ENCODE data around the gene AIP. TPM values are rescaled to one million over a fixed set of nuclear protein-coding genes. Genes with fewer than 3 reads are reported as not detected.
"Not testable (repeated sequence)": the region's sequence is repeated elsewhere in the genome, so short reads cannot be mapped to it uniquely, and the experiment has no call there.

AIP gene
- total RNA-seq, 1 donor from 2014 or later: 124 TPM

DNA sequence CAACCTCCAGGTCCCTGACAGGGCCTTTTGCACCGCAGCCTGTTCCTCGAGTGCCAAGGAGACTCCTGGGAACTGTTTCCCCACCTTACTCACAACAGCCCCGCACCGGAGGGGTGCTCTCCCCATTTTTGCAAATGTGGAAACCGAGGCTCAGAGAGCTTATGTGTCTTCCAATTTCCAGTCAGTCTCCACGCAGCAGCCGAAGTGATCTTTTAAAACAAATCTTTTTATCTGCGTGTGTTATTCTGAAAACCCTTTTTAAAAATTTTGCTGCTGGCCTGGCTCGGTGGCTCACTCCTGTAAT lies 13.4 kb upstream of the AIP start:
- no peak for DNase-seq

DNA sequence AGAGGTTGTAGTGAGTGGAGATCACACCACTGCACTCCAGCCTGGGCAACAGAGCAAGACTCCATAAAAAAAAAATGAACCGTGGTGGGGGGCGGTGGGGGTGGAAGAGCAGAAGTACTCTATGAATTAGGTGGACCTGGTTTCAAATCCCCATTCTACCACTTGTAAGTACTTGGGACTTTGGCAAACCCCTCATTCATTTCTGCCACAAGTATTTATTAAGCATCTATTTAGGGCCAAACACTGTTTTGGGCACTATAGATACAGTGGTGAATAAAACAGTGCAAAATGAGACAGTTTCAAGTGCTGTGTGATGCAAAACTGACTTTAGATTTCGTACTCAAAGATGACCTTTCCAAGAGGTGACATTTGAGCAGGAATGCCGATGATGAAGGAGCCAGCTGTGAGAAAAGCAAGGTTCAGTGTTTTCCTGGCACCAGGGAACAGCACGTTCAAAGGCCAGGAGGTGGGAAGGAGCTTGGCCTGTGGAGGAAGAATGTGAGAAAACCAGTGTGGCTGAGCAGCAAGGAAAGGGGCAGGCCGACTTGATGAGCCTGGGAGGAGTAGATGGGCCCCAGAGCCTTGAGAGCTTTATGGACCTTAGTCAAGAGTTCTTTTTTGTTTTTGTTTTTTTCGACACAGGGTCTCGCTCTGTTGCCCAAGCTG lies 12.4 kb upstream of the AIP start:
- no peak for DNase-seq

DNA sequence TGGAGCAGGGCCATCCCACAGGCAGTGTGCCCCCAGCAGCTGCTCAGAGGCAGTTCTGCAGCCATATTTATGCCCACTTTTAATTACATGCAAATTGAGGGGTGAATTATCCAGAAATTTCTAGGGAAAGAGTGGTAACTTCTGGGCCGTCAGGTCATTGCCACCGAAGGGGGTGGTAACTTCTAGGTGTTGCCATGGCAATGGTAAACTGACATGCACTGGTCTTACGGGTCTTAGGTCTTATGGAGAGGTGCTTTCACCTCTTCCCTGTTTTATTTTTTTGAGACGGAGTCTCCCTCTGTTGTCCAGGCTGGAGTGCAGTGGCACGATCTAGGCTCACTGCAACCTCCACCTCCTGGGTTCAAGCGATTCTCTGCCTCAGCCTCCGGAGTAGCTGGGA lies 9.9 kb upstream of the AIP start:
- no peak for DNase-seq

DNA sequence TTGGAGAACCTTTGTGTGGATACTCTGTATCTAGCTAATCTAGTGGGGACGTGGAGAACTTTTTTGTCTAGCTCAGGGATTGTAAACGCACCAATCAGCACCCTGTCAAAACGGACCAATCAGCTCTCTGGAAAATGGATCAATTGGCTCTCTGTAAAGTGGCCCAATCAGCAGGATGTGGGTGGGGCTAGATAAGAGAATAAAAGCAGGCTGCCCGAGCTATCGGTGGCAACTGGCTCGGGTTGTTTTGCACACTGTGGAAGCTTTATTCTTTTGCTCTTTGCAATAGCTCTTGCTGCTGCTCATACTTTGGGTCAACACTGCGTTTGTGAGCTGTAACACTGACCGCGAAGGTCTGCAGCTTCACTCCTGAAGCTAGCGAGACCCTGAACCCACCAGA lies 6.1 kb upstream of the AIP start:
- not testable (repeated sequence) for DNase-seq

DNA sequence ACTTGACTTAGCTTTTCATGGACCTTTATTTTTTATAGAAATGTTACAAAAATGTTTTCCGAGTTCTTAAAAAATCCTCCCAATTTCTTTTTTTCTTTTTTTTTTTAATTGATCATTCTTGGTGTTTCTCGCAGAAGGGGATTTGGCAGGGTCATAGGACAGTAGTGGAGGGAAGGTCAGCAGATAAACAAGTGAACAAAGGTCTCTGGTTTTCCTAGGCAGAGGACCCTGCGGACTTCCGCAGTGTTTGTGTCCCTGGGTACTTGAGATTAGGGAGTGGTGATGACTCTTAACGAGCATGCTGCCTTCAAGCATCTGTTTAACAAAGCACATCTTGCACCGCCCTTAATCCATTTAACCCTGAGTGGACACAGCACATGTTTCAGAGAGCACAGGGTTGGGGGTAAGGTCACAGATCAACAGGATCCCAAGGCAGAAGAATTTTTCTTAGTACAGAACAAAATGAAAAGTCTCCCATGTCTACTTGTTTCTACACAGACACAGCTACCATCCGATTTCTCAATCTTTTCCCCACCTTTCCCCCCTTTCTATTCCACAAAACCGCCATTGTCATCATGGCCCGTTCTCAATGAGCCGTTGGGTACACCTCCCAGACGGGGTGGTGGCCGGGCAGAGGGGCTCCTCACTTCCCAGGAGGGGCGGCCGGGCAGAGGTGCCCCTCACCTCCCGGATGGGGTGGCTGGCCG lies 5.3 kb upstream of the AIP start:
- not testable (repeated sequence) for DNase-seq

DNA sequence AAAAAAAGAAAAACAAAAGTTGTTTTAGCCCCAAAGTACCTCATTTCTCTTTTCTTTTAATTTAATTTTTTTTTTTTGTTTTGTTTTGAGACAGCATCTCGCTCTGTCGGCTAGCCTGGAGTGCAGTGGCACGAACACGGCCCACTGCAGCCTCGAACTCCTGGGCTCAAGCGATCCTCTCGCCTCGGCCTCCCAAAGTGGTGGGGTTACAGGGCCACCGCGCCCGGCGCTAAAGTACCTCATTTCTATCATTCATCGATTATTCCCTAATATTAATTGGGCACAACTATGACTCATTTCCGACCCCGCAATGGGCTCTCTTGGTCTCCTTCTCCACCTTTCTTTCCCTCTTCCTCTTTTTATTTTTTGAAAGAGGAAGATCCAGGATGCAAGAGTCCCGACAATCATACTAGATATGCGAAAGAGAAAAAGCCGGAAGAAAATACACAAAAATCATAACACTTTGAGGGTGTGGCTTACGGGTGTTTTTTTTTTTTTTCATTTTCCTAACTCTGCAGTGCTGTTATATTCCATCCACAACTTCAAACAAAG lies 475 bp upstream of the AIP start:
- DNase-seq: no peak

DNA sequence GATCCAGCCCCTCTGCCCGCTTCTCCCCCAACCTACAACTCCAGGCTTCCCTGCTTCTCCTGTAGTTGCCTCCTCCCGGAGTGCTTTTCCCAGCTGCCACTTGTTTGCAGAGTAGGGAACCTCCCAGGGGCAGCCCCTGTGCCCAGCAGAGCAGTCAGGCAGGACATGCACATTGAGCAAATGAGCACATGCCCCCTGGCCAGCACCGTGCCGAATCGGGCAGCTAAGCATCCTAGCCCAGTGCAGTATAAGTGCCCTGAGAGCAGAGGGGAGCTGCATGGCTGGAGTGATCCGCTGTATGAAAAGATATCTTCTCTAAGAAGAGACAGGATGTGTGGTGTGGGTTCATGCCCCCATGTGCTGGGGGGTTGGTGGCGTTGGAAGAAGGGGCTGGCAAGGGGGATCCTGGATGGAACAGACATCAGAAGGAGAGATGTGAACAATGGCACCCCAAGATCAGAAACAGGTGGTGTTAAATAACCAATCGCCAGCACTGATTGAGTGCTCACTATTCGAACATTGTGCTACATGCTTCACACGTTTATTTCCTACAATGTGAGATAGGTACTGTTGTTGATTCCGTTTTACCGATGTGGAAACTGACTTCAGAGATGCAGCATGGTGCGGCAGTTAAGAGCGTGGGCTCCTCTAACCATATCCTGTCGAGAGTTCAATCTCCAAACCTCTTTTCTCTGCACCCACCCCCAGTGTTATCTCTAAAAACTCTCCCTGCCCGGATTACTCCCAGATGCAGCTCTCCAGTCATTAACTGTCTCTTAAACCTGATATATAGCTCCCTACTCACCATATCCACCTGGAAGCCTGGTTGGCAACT lies 1.2 kb downstream of the AIP start:
- DNase-seq: no peak

DNA sequence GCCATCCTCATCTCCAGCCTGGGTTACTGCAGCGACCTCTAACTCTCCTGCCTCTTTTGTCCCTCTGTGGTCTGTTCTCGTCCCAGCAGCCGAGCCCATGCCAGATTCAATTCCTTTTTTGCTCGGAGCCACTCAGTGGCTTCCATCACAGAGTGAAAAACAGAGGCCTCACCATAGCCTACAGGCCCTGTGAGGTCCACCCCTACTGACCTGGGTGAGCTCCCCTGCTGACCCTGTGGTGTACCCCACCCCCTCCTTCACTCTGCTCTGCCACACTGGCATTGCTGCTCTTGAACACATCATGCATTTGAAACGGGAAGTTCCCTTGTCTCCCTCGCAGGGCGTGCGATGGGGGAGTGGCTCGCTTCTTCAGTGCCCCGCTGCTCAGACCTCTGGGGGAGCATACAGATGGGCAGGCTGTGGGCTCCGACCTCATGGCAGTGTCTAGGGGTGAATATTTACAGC lies 2.1 kb downstream of the AIP start:
- DNase-seq: no peak

DNA sequence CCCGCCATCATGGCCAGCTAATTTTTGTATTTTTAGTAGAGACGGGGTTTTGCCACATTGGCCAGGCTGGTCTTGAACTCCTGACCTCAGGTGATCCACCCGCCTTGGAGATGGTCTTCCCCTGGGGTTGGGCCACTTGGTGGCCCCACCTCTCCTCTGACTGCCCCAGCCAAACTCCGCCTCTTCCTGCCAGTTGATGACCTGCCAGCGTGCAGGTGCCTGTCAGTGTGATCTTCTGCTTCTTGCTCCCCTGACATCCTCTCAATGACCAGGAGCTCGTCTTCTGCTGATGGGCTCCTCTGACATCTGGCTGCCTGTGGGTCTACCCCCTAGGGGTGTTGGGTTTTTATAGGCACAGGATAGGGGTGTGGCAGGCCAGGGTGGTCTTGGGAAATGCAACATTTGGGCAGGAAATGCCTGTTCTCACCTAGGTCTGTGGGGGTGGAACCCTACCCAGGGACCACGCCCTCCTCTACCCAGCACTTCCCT lies 3.1 kb downstream of the AIP start:
- DNase-seq: not testable (repeated sequence)

DNA sequence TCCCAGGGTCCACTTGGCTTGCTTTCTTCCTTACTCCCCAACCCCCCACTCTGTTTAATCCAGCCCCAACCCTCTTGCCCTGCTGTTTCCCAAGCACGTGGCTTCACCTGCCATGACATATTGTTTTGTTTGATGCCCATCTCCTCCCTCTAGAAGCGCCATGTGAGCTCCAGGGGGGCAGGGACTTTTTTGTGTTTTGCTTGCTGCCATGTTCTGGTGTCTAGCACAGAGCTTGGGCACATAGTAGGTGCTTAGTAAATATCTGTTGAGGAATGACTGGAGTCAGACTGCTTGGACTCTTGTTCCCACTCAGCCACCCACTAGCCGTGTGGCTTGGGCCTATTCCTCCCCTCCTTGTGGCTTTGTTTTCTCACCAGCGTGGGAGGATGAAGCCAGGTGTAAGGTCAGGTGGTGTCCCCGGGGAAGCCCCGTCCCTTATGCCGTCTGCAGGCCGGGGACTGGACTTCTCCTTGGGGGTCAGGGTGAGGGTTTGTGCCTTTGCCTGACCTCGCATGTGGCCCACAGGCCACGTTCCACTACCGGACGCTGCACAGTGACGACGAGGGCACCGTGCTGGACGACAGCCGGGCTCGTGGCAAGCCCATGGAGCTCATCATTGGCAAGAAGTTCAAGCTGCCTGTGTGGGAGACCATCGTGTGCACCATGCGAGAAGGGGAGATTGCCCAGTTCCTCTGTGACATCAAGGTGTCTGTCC lies 3.8 kb downstream of the AIP start:
- DNase-seq: no peak

DNA sequence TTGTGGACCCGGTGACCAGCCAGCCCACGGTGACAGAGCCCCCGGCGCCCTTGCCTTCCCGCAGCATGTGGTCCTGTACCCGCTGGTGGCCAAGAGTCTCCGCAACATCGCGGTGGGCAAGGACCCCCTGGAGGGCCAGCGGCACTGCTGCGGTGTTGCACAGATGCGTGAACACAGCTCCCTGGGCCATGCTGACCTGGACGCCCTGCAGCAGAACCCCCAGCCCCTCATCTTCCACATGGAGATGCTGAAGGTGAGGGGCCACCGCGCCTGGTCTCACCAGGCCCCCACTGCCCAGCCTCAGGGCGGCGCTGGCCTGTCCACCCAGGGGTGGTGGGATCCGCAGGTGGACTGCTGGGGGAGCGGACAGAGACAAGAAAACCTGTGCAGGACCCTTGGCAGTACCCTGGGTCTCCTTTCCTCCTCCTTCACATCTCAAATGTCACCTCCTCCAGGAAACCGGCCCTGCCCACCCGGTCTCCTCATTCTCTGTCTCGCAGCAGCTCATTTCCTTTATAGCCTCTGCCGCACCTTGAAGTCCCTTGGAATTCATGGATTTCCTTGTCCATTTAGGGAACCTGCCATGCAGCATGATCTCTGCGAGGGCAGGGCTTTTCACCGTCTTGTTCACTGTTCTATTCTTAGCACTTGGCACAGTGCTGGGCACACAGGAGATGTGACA lies 6.5 kb downstream of the AIP start:
- DNase-seq: no peak

DNA sequence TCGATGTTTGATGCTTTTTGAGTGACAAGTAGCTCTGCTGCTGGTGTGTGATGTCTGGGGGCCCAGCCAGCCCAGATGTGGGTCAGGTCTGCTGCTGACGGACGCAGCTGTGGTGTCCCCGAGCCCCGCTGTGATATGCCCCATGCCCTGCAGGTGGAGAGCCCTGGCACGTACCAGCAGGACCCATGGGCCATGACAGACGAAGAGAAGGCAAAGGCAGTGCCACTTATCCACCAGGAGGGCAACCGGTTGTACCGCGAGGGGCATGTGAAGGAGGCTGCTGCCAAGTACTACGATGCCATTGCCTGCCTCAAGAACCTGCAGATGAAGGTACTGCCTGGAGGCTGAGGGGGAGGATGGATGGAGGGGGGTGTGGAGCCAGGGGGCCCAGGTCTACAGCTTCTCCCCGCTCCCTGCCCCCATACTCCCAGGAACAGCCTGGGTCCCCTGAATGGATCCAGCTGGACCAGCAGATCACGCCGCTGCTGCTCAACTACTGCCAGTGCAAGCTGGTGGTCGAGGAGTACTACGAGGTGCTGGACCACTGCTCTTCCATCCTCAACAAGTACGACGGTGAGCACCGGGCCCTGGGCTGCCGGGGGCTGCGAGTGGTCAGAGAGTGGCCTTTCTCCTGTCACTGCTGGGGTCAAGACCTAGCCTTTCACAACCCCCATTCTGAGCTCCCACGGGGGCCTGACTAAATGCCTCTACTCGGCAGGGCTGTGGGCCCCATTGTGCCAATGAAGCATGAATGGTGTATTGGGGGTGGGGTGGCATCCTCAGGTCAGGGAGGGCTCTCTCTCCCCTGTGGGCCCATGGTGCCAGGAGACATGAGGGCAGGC lies 7.3 kb downstream of the AIP start:
- no peak for DNase-seq

DNA sequence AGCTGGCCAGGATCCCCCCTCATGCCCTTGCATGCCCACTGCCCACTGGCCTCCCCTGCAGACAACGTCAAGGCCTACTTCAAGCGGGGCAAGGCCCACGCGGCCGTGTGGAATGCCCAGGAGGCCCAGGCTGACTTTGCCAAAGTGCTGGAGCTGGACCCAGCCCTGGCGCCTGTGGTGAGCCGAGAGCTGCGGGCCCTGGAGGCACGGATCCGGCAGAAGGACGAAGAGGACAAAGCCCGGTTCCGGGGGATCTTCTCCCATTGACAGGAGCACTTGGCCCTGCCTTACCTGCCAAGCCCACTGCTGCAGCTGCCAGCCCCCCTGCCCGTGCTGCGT lies 7.9 kb downstream of the AIP start:
- no peak for DNase-seq

DNA sequence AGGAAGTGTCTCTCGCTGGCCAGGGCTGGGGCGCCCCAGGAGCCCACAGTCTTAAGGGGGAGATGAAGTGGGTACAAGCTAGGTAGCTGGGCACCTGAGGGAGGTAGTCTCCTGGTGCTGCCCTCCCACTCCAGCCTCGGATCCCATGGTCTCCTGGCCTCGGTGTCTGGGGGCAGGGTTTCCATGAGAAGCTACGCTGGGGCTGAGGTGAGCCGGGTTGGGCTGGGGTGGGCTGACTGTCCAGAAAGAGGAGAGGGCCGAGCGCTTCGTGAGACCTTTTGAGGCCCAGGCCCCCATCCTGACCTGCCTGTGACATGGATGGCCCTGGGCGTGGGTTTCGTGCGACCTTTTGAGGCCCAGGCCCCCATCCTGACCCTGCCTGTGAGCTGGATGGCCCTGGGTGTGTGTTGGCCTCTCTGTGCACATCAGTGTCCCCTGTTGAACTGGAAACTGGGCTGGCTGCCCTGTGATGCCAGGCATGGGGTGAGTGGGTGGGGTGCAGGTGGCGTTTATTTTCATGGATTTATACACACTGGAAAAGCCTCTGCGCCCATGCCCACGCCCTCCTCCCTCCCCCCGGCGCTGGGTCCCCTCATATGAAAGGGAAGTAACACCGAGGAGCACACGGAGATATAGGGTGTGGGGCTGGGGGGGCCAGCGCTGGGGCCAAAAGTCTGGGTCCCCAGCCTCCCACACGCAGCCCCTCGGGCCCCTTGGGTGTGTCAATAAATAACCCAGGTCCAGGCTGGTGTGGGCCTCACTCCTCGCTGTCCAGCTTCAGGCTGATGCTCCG lies 8.6 kb downstream of the AIP start:
- no peak for DNase-seq

DNA sequence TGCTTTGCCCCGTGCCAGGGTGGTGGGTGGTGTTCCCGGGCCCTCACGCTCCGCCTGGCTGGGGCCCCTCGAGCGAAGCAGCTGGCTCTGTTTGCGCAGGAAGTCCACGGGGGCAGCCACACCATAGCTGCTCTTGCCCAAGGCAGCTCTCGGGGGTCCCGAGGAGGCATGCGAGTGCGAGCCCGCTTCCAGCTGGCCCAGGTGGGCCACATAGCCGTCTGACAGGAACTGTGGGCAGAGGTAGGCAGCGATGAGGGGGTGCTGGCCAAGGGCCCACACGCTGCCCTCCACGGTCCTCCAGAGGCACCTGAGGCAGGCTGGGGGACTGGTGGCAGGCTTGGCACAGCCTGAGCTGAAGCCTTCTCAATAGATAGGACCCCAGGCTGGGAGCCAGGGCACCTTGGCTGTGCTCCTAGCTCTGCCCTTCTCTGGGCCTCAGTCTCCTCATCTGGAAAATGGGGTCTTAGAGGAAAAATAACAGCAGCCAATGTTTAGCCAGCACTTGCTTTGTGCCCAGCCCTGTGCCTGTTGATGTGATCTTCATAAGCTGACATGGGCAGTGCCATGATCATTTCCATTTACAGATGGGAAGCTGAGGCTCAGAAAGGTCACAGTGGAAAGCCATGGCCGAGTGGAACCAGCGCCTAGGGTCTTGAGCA lies 9.4 kb downstream of the AIP start:
- no peak for DNase-seq

DNA sequence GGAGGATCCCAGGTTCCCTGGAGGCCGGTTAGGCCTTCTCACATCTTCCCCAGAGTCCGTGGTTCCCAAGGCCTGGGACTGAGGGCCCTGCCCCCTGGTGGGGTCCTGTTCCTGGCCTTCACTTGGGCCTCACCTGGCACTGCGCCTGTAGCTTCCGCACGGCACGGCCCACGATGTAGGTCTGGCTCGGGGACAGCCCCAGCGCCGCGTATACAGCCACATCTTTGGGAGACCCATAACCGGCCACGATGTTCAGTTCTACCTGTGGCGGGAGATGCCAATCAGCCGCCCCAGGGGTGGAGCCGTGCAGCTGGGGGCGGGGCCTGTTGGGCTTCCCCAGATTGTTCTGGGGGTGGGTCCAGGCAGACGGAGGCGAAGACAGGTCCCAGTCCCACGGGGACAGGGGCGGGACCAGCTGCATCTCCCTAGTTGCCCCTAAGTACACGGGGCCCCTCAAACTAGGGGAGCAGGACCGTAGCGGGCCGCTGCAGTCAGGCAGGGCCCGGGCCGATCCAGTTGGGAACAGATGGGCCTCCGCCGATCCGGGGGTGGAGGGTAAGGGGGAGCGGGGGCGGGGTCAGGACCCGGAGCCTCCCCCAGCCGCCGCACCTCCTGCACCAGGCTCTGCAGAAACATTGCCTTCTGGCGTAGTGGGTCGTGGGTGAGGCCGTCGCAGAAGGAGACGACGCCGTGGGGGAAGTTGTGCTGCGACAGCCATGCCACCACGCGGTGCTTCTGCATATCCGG lies 10.1 kb downstream of the AIP start:
- DNase-seq: no peak

DNA sequence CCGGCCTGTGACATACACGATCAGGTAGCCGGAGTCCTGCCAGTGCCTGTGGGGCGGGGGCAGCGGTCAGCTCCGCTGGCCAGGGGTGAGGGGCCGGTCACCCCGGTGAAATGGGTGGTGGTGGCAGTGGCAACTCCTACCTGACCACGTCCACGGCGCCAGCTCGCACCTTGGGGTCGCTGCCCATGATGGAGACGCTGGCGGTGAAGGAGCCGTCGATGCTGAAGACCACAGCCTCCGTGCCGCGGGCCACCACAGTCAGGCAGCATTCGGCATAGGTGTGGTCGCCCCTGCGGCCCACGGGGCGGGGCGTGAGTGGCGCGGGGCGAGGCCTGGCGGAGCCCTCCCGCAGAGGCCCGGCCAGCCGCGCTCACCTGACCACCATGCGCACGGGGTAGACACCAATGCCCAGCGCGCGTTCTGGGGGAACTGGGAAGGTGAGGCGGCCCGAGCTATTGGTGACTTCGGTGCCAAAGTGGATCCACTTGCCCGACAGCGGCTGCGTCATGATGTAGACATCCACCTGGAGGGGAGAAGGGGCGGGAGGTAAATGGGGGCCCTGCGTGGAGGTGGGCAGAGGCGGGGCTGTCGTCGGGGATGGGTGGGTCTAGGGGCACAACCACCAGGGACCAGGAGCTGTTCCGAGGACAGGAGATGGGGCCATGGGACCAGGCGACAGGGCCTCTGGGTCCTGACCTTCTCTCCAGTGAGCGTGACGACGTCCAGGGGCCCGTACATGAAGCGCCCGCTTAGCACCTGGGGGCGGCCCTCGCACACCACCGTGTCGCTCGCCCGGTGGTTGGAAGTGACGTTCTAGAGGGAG lies 10.9 kb downstream of the AIP start:
- no peak for DNase-seq

Data from dermis blood vessel endothelial cell (primary cell).